Ovary (tissue), 3 donors: ENCODE data around the gene ANKUB1.

Experiments
- POLR2A ChIP-seq: fragments of 450-650 bp; IDR thresholded peaks from one replicate; pipeline ENCODE4 v1.6.1; 2017; ENCODE audit warnings: antibody characterized with exemption, mild to moderate bottlenecking, moderate library complexity
- TF ChIP-seq, protein P1 (sequence below), 3 donors: fragments of 450-650 bp in 2 of 3; fragments of 200-600 bp in 1 of 3; IDR thresholded peaks; one replicate each; pipeline versions ENCODE4 v1.5.1 to v1.8.0; 2016 to 2022; ENCODE audit warnings: antibody characterized with exemption in 3 of 3, mild to moderate bottlenecking in 1 of 3
- donor health status: DM: no; HTN: no; CAD: no.

DNA sequence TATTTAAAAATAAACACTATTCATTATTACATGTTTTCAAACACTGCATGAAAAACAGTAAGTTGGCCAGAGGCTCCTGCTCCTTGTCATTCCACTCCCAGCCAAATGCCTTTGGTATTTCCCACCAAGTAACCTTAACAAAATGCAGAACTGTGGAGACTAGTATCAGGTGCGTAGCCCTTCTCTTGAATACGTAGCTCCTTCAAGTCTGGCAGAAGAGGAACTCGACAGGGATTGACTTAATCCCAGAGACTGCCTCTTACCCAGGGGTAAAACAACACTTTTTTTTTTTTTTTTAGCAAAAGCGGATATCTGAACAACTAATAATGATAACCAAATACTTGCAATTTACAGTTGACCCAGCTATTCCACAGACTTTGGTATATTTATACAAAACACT is 40.8 kb downstream of the ANKUB1 start:
- TF ChIP-seq, protein P1, sequence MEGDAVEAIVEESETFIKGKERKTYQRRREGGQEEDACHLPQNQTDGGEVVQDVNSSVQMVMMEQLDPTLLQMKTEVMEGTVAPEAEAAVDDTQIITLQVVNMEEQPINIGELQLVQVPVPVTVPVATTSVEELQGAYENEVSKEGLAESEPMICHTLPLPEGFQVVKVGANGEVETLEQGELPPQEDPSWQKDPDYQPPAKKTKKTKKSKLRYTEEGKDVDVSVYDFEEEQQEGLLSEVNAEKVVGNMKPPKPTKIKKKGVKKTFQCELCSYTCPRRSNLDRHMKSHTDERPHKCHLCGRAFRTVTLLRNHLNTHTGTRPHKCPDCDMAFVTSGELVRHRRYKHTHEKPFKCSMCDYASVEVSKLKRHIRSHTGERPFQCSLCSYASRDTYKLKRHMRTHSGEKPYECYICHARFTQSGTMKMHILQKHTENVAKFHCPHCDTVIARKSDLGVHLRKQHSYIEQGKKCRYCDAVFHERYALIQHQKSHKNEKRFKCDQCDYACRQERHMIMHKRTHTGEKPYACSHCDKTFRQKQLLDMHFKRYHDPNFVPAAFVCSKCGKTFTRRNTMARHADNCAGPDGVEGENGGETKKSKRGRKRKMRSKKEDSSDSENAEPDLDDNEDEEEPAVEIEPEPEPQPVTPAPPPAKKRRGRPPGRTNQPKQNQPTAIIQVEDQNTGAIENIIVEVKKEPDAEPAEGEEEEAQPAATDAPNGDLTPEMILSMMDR (IDR thresholded peaks at IDR 0.05) = no peak
- no peak for TF ChIP-seq POLR2A
